B cell (primary cell): ENCODE measurements around the gene UBE2Q2. TPM values are rescaled to one million over a fixed set of nuclear protein-coding genes. Genes with fewer than 3 reads are reported as not detected.
A peak's percentile ranks its signal among the peaks of the same experiment; 100 is the strongest.

Source experiments
- ATAC-seq: fragments of 200-7000 bp; cut with Tn5 transposase; one replicate; pipeline ENCODE4 v1.10.0; 2021; ENCODE audit warnings: low read depth, mild to moderate bottlenecking, moderate number of reproducible peaks, moderate library complexity
- CTCF ChIA-PET: fragments of 350-600 bp; sonication (Branson Sonifier 250); formaldehyde crosslinking; loops from one replicate; lab custom pipeline; 2021; ENCODE audit warnings: antibody characterized with exemption, inconsistent platforms; lab: Charles Lee
- POLR2A ChIA-PET: fragments of 350-600 bp; sonication (Branson Sonifier 250); formaldehyde crosslinking; loops from one replicate; lab custom pipeline; 2021; ENCODE audit warnings: antibody characterized with exemption; lab: Charles Lee
- DNase-seq: peaks from one replicate; pipeline ENCODE4 v3.0.0; 2013
- H2AFZ ChIP-seq: 2 replicates; pipeline ENCODE4 v1.6.1; 2012; ENCODE audit warnings: mild to moderate bottlenecking, low read depth, low read length; ENCODE audit not compliant: insufficient read depth, poor library complexity, severe bottlenecking
- H3K27ac ChIP-seq, 2 donors: 1 replicate in 1 of 2; 2 replicates in 1 of 2; pipeline ENCODE4 v1.5.1; 2012 to 2013; ENCODE audit warnings: low read length in 2 of 2, mild to moderate bottlenecking in 2 of 2, moderate library complexity in 1 of 2
- H3K27me3 ChIP-seq, 4 experiments: fragments of 200-600 bp in 1 of 4; sonication (generic) in 1 of 4; replicated peaks in 1 of 4; 1 replicate in 2 of 4; 2 replicates in 2 of 4; pipeline versions ENCODE4 v1.6.1 to v1.7.0; 2013 to 2016; ENCODE audit warnings: low read length in 3 of 4, mild to moderate bottlenecking in 2 of 4, mixed read lengths in 1 of 4, moderate library complexity in 1 of 4; ENCODE audit not compliant: insufficient read depth in 4 of 4, control insufficient read depth in 3 of 4; ENCODE audit errors: control extremely low read depth in 1 of 4
- H3K36me3 ChIP-seq, 2 experiments: replicated peaks in 1 of 2; 1 replicate in 1 of 2; 2 replicates in 1 of 2; pipeline versions ENCODE4 v1.6.1 to v1.7.1; 2013; ENCODE audit warnings: low read length in 1 of 2; ENCODE audit not compliant: insufficient read depth in 2 of 2, control insufficient read depth in 1 of 2; ENCODE audit errors: control extremely low read depth in 1 of 2, extremely low read depth in 1 of 2
- H3K4me1 ChIP-seq, 2 donors: fragments of 200-600 bp in 1 of 2; sonication (generic) in 1 of 2; 1 replicate in 1 of 2; 2 replicates in 1 of 2; pipeline versions ENCODE4 v1.5.1 to v1.6.1; 2013 to 2017; ENCODE audit warnings: low read length in 2 of 2; ENCODE audit not compliant: control insufficient read depth in 2 of 2, insufficient read depth in 2 of 2
- H3K4me2 ChIP-seq: replicated peaks from 2 replicates; pipeline ENCODE3; 2012; ENCODE audit warnings: mild to moderate bottlenecking, low read depth, low read length; ENCODE audit not compliant: poor library complexity, severe bottlenecking
- H3K4me3 ChIP-seq, 5 experiments: fragments of 200-600 bp in 1 of 5; sonication (generic) in 1 of 5; 1 replicate in 3 of 5; 2 replicates in 2 of 5; pipeline versions ENCODE4 v1.5.1 to v1.7.0; 2011 to 2016; ENCODE audit warnings: low read length in 4 of 5, mild to moderate bottlenecking in 4 of 5, low read depth in 2 of 5, control low read depth in 1 of 5, moderate library complexity in 1 of 5; ENCODE audit not compliant: insufficient read depth in 1 of 5; ENCODE audit errors: control extremely low read depth in 1 of 5, extremely low read depth in 1 of 5
- H3K79me2 ChIP-seq: fragments of 200-600 bp; sonication (generic); one replicate; pipeline ENCODE4 v1.6.0; 2016; ENCODE audit warnings: low read length; ENCODE audit not compliant: control insufficient read depth, insufficient read depth
- H3K9ac ChIP-seq: fragments of 200-600 bp; sonication (generic); 2 replicates; pipeline ENCODE4 v1.6.1; 2017; ENCODE audit warnings: mild to moderate bottlenecking, low read length, moderate library complexity
- H3K9me3 ChIP-seq, 3 donors: one replicate each; pipeline versions ENCODE4 v1.6.1 to v1.7.1; 2013; ENCODE audit warnings: low read length in 2 of 3; ENCODE audit not compliant: control insufficient read depth in 2 of 3, insufficient read depth in 1 of 3; ENCODE audit errors: control extremely low read depth in 1 of 3
- H4K20me1 ChIP-seq: 2 replicates; pipeline ENCODE4 v1.6.0; 2012; ENCODE audit warnings: mild to moderate bottlenecking, low read length; ENCODE audit not compliant: insufficient read depth, control insufficient read depth, poor library complexity, severe bottlenecking
- H3K27ac Mint-ChIP-seq: one replicate; pipeline ENCODE4 v1.8.0; 2021; ENCODE audit warnings: mixed read lengths
- H3K27me3 Mint-ChIP-seq: one replicate; pipeline ENCODE4 v1.8.0; 2021; ENCODE audit warnings: mixed read lengths
- H3K4me1 Mint-ChIP-seq: one replicate; pipeline ENCODE4 v1.8.0; 2021; ENCODE audit warnings: mixed read lengths
- H3K4me3 Mint-ChIP-seq: one replicate; pipeline ENCODE4 v1.8.0; 2021; ENCODE audit warnings: mixed read lengths
- H3K9me3 Mint-ChIP-seq: one replicate; pipeline ENCODE4 v1.8.0; 2022; ENCODE audit warnings: mixed read lengths; ENCODE audit not compliant: insufficient read depth
- CTCF ChIP-seq: fragments of 200-600 bp; IDR thresholded peaks from one replicate; pipeline ENCODE4 v1.8.0; 2022; ENCODE audit warnings: antibody characterized with exemption, mild to moderate bottlenecking
- EZH2 ChIP-seq: IDR thresholded peaks from 2 replicates; pipeline ENCODE4 v1.6.1; 2012; ENCODE audit warnings: borderline replicate concordance, low read depth, mild to moderate bottlenecking, moderate library complexity, low read length; ENCODE audit not compliant: insufficient read depth, poor library complexity, severe bottlenecking
- WGBS: methylation state at CpG from one replicate; pipeline ENCODE4 v1.1.5; 2013; ENCODE audit warnings: missing lambda C conversion rate; ENCODE audit not compliant: insufficient coverage; 5-methylcytosine and 5-hydroxymethylcytosine counted together
- intact Hi-C: fragments of 100-400 bp; cut with micrococcal nuclease; formaldehyde crosslinking; loops from one replicate; pipeline ENCODE4 v1.10.0; 2022
- polyA plus RNA-seq: library from polyadenylated mRNA; depleted of rRNA; stranded (reverse); fragments of >200 nt; gene quantifications from 2 replicates; pipeline ENCODE4 v1.2.3, GENCODE V29; 2012
- total RNA-seq, 2 donors: library from RNA; stranded (reverse); fragments of 120-200 nt in 1 of 2; gene quantifications; 1 replicate in 1 of 2; 2 replicates in 1 of 2; pipeline versions ENCODE4 v1.2.3 to v1.2.4, GENCODE V29; 2013 to 2022

UBE2Q2 gene
- total and polyA plus RNA-seq, 2 donors (not counting 1 experiment from before 2014, with no cell fraction given): 11.4 to 33.6 TPM

GRCh38 chr15:75927601-75928000 lies 84.4 kb downstream of the UBE2Q2 start:
- H3K27me3 Mint-ChIP-seq: no peaks in the 10 kb centered on the region
- H3K27ac Mint-ChIP-seq: no peak overlapping the region
- TF ChIP-seq EZH2 (no peak), CTCF (no peak)
- ATAC-seq: no peak
- Histone ChIP-seq H3K9me3 (no peaks in the 10 kb centered on the region), H3K27ac (no peak overlapping the region), H2AFZ (no peak overlapping the region), H3K4me2 (no peak overlapping the region), H3K9ac (no peak overlapping the region), H4K20me1 (peaks cover 25% of the 10 kb centered on the region), H3K79me2 (peaks cover 6% of the 10 kb centered on the region), H3K4me1 (peaks cover 9 to 15% of the 10 kb centered on the region in 2 donors), H3K4me3 (no peak overlapping the region), H3K27me3 (no peaks in the 10 kb centered on the region), H3K36me3 (peaks cover 0 to 13% of the 10 kb centered on the region in 2 experiments)
- no CpG with 5 or more reads among the region's 4 CpGs for WGBS
- ChIA-PET CTCF (interaction anchor here (1.1 kb wide), 1 partner anchor 18 kb away, joined by 3 read pairs; no protein-coding TSS in a partner anchor), POLR2A (no interaction called here)
- peaks cover 41% of the 10 kb centered on the region for H3K4me1 Mint-ChIP-seq
- DNase-seq: no peak
- no peak overlapping the region for H3K4me3 Mint-ChIP-seq
- intact Hi-C loops: loop anchor here (10.0 kb wide), 1 partner anchor 203 kb away; a partner anchor contains a TSS
- H3K9me3 Mint-ChIP-seq: no peaks in the 10 kb centered on the region

DNA sequence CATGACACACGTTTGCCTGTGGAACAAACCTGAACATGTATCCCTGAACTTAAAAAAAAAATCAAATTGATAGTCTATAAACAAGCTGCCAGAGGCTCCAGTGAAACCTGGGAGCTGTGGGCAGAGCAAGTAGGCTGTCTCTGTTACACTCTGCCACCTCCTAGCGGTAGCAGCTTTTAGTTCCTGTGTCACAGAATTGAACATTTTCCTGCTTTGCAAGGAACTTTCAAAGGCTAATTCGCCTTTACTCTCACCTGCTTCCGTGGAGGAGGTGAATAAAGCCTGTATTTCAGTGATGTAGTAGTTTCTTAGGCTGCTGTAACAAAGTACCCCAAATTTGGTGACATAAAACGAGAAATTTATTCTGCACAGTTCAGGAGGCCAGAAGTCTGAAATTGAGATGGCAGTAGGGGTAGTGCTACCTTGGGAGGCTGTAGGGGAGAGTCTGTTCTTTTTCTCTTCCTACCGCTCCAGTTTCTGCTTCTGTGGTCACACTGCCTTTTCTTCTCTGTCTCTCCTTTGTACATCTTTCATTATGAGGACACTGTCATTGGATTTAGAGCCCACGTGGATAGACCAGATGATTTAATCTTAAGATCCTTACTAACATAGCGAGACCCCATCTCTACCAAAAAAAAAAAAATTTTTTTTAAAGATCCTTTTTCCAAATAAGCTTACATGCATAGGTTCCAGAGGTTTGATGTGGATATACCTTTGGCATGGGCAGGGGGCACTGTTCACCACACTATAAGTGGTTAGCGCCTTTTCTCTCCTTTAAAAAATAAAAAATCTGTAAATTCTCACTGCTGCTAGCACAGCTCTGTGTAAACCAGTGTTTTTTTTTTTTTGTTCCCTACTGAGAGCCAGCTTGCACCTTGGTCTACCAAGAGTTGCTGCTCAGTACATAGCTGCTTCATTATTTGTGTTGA lies 85.7 kb downstream of the UBE2Q2 start:
- DNase-seq: no peak
- H3K4me3 ChIP-seq: no peak overlapping the region
- peaks cover 6% of the 10 kb centered on the region for H3K79me2 ChIP-seq
- no peak for ATAC-seq
- peaks cover 9 to 15% of the 10 kb centered on the region in 2 donors for H3K4me1 ChIP-seq
- peaks cover 0 to 16% of the 10 kb centered on the region in 2 experiments for H3K36me3 ChIP-seq
- WGBS: 83% methylated on average over 3 of the region's 9 CpGs
- CTCF ChIA-PET: interaction anchor here (0.6 to 1.6 kb wide), 4 partner anchors 10 to 211 kb away, joined by 3 to 10 read pairs (median 4); no protein-coding TSS in a partner anchor
- peak; percentile 15 for TF ChIP-seq CTCF
- no peak for TF ChIP-seq EZH2
- POLR2A ChIA-PET: no interaction called here
- Mint-ChIP-seq H3K27me3 (no peaks in the 10 kb centered on the region), H3K4me1 (peaks cover 36% of the 10 kb centered on the region), H3K4me3 (no peak overlapping the region), H3K9me3 (no peaks in the 10 kb centered on the region), H3K27ac (no peak overlapping the region)
- H3K9me3 ChIP-seq: no peaks in the 10 kb centered on the region
- no peak overlapping the region for H3K27ac ChIP-seq
- peaks cover 25% of the 10 kb centered on the region for H4K20me1 ChIP-seq
- intact Hi-C loops: loop anchor here (1.0 to 10.0 kb wide), 2 partner anchors 204 to 210 kb away; a partner anchor contains a TSS
- H2AFZ ChIP-seq: no peak overlapping the region
- no peak overlapping the region for H3K9ac ChIP-seq
- H3K4me2 ChIP-seq: no peak overlapping the region
- H3K27me3 ChIP-seq: no peaks in the 10 kb centered on the region
